ENCODE results near the gene COL4A2.

DNA sequence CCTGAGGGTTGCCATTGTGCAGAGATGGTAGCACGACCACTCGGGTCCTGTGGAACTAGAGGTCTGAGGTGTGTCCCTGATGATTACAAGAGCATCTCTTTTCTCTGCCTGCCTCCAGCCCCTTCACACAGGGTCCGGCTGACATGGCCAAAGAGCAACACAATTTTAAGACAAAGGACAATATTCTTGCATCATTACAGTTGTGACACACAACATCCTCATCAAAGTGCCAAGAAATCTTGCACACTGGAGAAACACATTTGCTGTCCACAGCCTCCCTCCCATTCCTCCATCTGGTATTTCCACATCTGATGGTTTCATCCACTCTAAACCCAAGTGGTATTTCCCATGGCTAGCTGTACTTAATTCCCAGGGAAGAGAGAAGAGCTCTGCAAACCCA lies 12.9 kb upstream of the COL4A2 start:
- TF ChIP-seq, protein P1, sequence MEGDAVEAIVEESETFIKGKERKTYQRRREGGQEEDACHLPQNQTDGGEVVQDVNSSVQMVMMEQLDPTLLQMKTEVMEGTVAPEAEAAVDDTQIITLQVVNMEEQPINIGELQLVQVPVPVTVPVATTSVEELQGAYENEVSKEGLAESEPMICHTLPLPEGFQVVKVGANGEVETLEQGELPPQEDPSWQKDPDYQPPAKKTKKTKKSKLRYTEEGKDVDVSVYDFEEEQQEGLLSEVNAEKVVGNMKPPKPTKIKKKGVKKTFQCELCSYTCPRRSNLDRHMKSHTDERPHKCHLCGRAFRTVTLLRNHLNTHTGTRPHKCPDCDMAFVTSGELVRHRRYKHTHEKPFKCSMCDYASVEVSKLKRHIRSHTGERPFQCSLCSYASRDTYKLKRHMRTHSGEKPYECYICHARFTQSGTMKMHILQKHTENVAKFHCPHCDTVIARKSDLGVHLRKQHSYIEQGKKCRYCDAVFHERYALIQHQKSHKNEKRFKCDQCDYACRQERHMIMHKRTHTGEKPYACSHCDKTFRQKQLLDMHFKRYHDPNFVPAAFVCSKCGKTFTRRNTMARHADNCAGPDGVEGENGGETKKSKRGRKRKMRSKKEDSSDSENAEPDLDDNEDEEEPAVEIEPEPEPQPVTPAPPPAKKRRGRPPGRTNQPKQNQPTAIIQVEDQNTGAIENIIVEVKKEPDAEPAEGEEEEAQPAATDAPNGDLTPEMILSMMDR (IDR thresholded peaks at IDR 0.05), result no peak
- no peak for TF ChIP-seq POLR2A (IDR thresholded peaks at IDR 0.05)
- TF ChIP-seq EP300 (IDR thresholded peaks at IDR 0.05), result no peak

All from ovary (tissue), 3 donors.